ENCODE measurements around the gene ZMYND19.
A peak's percentile ranks its signal among the peaks of the same experiment; 100 is the strongest.
"Not testable (repeated sequence)": the region's sequence is repeated elsewhere in the genome, so short reads cannot be mapped to it uniquely, and the experiment has no call there.

The ZMYND19 gene

DNA sequence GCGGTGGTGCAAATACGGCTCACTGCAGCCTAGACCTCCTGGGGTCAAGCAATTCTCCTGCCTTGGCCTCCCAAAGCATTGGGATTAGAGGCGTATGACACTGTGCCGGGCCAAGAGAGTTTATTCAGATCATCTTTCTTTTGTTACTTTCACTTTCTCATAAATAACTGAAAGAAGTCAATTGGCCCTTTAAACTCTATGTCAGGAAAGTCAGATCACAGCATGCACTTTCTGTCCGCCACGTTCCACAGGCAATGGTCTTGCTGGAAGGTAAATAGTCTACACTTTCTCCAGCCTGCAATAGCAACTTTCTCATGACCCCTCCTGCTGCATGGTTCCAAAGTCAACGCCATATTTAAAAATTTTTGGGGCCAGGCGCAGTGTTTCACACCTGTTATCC, 8.6 kb upstream of the ZMYND19 start:
- no peak overlapping the region for H3K4me3 ChIP-seq (ENCODE audit: low read depth, low read length)
- no peak for DNase-seq (ENCODE audit: low read depth)
- TF ChIP-seq, protein P1, sequence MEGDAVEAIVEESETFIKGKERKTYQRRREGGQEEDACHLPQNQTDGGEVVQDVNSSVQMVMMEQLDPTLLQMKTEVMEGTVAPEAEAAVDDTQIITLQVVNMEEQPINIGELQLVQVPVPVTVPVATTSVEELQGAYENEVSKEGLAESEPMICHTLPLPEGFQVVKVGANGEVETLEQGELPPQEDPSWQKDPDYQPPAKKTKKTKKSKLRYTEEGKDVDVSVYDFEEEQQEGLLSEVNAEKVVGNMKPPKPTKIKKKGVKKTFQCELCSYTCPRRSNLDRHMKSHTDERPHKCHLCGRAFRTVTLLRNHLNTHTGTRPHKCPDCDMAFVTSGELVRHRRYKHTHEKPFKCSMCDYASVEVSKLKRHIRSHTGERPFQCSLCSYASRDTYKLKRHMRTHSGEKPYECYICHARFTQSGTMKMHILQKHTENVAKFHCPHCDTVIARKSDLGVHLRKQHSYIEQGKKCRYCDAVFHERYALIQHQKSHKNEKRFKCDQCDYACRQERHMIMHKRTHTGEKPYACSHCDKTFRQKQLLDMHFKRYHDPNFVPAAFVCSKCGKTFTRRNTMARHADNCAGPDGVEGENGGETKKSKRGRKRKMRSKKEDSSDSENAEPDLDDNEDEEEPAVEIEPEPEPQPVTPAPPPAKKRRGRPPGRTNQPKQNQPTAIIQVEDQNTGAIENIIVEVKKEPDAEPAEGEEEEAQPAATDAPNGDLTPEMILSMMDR (IDR thresholded peaks at IDR 0.05; ENCODE audit: insufficient read depth, low read depth, low read length, missing control alignments): no peak

DNA sequence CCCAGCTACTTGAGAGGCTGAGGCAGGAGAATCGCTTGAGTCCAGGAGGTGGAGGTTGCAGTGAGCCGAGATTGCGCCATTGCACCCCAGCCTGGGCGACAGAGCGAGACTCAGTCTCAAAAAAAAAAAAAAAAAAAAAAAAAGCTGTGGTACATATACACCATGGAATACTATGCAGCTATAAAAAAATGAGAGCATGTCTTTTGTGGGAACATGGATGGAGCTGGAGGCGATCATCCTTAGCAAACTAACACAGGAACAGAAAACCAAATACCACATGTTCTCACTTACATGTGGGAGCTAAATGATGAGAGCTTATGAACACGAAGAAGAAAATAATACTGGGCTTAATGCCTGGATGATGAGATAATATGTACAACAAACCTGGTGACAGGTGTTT, 6.3 kb upstream of the ZMYND19 start:
- DNase-seq (ENCODE audit: low read depth); H3K4me3 ChIP-seq (ENCODE audit: low read depth, low read length): not testable (repeated sequence)

GRCh38 chr9:137593176-137593575, 2.9 kb upstream of the ZMYND19 start:
- H3K4me3 ChIP-seq (ENCODE audit: low read depth, low read length): no peak overlapping the region
- no peak for DNase-seq (ENCODE audit: low read depth)
- TF ChIP-seq, protein P1 (IDR thresholded peaks at IDR 0.05; ENCODE audit: insufficient read depth, low read depth, low read length, missing control alignments): no peak

GRCh38 chr9:137592767-137593166, 2.5 kb upstream of the ZMYND19 start:
- H3K4me3 ChIP-seq (ENCODE audit: low read depth, low read length): no peak overlapping the region
- no peak for DNase-seq (ENCODE audit: low read depth)
- TF ChIP-seq, protein P1 (IDR thresholded peaks at IDR 0.05; ENCODE audit: insufficient read depth, low read depth, low read length, missing control alignments): no peak

DNA sequence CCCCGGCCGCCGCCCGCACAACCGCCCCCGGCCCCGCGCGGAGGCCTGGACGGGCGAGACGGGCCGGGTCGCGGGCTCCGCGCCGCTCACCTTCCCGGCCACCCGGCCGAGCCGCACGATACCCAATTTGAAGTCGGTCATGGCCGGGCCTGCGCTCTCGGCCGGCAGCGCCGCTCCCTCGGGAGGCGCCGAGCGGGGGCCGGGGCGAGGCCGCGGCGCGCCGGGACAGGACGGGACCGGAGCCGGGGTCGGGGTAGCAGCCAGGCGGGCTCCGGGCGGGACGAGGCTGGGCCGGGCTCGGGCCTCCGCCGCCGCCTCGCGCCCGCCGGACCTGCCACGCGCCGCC, 216 bp downstream of the ZMYND19 start:
- TF ChIP-seq, protein P1 (IDR thresholded peaks at IDR 0.05; ENCODE audit: insufficient read depth, low read depth, low read length, missing control alignments): no peak
- no peak for DNase-seq (ENCODE audit: low read depth)
- peak overlapping the region; percentile 56; the same call in 1 of the 2 replicates for H3K4me3 ChIP-seq (ENCODE audit: low read depth, low read length)

DNA sequence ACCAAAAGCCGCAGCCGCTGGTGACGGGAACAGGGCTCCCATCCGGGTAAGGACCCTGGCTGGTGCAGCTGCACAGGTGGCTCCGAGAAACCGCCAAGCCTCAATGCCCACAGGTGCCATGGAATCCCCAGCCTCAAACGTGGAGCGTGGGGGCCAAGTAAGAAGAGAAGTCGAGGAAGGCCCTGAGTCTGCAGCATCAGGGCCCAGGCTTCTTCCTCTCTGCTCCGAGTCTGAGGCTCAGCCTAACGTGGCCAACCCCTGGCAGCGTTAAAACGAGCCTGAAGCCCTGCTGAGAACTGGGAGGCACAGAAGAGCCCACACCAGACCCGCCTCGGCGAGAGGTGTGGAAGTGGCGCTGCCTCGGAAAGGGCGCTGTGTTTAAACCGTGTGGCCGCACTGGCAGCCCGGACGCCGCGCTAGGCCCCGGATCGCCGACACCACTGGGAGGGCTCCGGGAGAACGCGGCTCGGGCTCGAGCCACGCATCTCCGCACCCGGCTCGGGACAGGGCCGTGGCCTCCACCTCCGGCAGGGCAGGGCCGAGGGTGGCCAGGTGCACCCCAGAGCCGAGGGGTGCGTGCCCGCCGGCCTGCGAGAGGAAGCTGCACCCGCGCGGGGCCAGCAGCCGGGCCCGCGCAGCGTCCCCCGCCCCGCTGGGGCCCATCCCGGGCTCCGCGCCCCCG, 730 bp downstream of the ZMYND19 start:
- peak; percentile 40 for DNase-seq (ENCODE audit: low read depth)
- H3K4me3 ChIP-seq (ENCODE audit: low read depth, low read length): peak overlapping the region; percentile 56
- TF ChIP-seq, protein P1 (IDR thresholded peaks at IDR 0.05; ENCODE audit: insufficient read depth, low read depth, low read length, missing control alignments): no peak

- TF ChIP-seq, protein P1 (IDR thresholded peaks at IDR 0.05; ENCODE audit: insufficient read depth, low read depth, low read length, missing control alignments): no peak
- H3K4me3 ChIP-seq (ENCODE audit: low read depth, low read length): peak overlapping the region; percentile 56
- no peak for DNase-seq (ENCODE audit: low read depth)
Observed at GRCh38 chr9:137588891-137589290, 1.4 kb downstream of the ZMYND19 start.
